ENCODE measurements around the gene NSD1. TPM values are rescaled to one million over a fixed set of nuclear protein-coding genes. Genes with fewer than 3 reads are reported as not detected.
A peak's percentile ranks its signal among the peaks of the same experiment; 100 is the strongest.

Gene NSD1
- total RNA-seq, 1 donor from 2014 or later = 32.4 TPM

DNA sequence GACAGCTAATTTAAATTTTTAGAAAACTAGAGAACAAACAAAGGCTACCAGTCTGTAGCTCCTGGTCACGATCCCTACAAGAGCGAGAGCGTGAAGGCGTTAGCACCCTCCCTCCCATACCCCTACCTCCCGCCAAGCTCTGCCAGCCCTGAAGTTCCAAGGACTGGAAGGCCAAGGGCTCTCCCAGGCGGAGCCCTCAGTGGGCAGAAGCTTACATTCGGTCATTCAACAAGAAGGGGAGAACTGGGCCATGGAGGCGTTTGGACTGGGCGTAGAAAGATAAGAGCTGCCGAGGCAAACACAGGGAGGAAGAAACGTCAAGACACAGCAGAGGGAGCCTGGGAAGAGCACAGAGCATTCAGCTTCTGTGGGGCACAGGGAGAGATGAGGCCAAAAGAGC is 175.2 kb downstream of the NSD1 start:
- H3K4me3 ChIP-seq (ENCODE audit: low read depth, low read length) = no peak overlapping the region
- FAIRE-seq (no peak), DNase-seq (ENCODE audit: low read depth) (no peak)
- TF ChIP-seq, protein P1, sequence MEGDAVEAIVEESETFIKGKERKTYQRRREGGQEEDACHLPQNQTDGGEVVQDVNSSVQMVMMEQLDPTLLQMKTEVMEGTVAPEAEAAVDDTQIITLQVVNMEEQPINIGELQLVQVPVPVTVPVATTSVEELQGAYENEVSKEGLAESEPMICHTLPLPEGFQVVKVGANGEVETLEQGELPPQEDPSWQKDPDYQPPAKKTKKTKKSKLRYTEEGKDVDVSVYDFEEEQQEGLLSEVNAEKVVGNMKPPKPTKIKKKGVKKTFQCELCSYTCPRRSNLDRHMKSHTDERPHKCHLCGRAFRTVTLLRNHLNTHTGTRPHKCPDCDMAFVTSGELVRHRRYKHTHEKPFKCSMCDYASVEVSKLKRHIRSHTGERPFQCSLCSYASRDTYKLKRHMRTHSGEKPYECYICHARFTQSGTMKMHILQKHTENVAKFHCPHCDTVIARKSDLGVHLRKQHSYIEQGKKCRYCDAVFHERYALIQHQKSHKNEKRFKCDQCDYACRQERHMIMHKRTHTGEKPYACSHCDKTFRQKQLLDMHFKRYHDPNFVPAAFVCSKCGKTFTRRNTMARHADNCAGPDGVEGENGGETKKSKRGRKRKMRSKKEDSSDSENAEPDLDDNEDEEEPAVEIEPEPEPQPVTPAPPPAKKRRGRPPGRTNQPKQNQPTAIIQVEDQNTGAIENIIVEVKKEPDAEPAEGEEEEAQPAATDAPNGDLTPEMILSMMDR (IDR thresholded peaks at IDR 0.05; ENCODE audit: insufficient read depth, low read length, severe bottlenecking) = no peak
- peaks cover 4% of the 10 kb centered on the region for H3K36me3 ChIP-seq (ENCODE audit: control insufficient read depth, insufficient read depth, low read length)
- no peaks in the 10 kb centered on the region for H3K27me3 ChIP-seq (ENCODE audit: control insufficient read depth, insufficient read depth, low read length)

GRCh38 chr5:177309351-177310191 is 176.0 kb downstream of the NSD1 start:
- Histone ChIP-seq H3K4me3 (ENCODE audit: low read depth, low read length) (no peak overlapping the region), H3K27me3 (ENCODE audit: control insufficient read depth, insufficient read depth, low read length) (no peaks in the 10 kb centered on the region), H3K36me3 (ENCODE audit: control insufficient read depth, insufficient read depth, low read length) (peaks cover 4% of the 10 kb centered on the region)
- DNase-seq (ENCODE audit: low read depth) (peak; percentile 67), FAIRE-seq (no peak)
- TF ChIP-seq, protein P1 (IDR thresholded peaks at IDR 0.05; ENCODE audit: insufficient read depth, low read length, severe bottlenecking) = peak; percentile 94

GRCh38 chr5:177310332-177310731 is 176.8 kb downstream of the NSD1 start:
- no peak overlapping the region for H3K4me3 ChIP-seq (ENCODE audit: low read depth, low read length)

DNA sequence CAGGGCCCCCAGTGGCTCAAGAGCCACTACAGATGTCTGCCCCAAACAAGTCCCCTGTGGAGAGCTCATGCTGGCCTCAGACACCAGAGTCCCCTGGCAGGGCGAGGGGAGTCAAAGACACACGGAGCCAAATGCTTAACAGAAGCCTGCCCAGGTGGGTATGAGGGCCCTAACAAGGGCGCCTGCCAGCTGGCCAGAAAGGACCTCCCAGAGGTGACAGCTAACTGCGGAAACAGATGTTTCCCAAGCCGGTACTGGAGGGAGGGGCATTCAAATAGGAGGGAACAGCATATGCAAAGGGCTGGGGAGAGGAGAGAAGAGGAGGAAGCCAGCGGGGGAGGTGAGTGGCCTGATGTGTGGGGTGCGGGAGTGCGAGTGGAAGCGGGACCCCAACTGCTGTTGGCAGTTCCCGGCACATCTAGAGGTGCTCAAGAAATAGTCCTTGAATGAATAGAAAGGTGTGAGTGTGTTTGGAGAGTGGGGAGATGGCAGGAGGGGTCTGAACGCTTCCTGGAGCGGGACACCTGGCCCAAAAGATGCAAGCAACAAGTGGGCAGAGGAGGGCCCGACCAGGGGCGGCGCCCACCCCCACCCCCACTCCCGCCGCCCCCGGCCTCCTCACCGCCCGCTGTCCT is 177.3 kb downstream of the NSD1 start:
- peak; percentile 18 for DNase-seq (ENCODE audit: low read depth)
- no peak for FAIRE-seq
- TF ChIP-seq, protein P1 (IDR thresholded peaks at IDR 0.05; ENCODE audit: insufficient read depth, low read length, severe bottlenecking) = no peak
- Histone ChIP-seq H3K36me3 (ENCODE audit: control insufficient read depth, insufficient read depth, low read length) (peaks cover under 1% of the 10 kb centered on the region), H3K4me3 (ENCODE audit: low read depth, low read length) (peak overlapping the region; percentile 73), H3K27me3 (ENCODE audit: control insufficient read depth, insufficient read depth, low read length) (no peaks in the 10 kb centered on the region)

More at GRCh38 chr5:177310332-177310731, 176.8 kb downstream of the NSD1 start:
- Histone ChIP-seq H3K27me3 (ENCODE audit: control insufficient read depth, insufficient read depth, low read length) (no peaks in the 10 kb centered on the region), H3K36me3 (ENCODE audit: control insufficient read depth, insufficient read depth, low read length) (peaks cover 4% of the 10 kb centered on the region)
- no peak for DNase-seq (ENCODE audit: low read depth)
- FAIRE-seq = no peak
- TF ChIP-seq, protein P1 (IDR thresholded peaks at IDR 0.05; ENCODE audit: insufficient read depth, low read length, severe bottlenecking) = no peak

DNA sequence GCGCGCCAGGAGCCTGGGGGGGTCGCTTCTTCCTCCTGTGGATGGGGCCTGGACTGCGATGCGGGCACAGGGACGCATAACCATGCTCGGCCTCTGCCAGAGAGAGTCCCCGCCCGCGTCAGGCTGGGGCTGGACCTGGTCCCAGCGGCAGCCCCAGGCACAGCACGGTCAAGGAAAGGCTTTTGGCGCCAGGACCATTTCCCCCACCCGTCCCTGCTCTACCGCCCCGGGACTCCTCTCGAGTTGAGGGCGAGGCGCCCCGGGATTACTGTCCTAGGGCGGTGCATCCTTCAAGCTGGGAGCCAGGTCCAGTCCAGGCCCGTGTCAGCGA is 177.8 kb downstream of the NSD1 start:
- no peak for FAIRE-seq
- DNase-seq (ENCODE audit: low read depth) = no peak
- Histone ChIP-seq H3K36me3 (ENCODE audit: control insufficient read depth, insufficient read depth, low read length) (no peaks in the 10 kb centered on the region), H3K27me3 (ENCODE audit: control insufficient read depth, insufficient read depth, low read length) (no peaks in the 10 kb centered on the region), H3K4me3 (ENCODE audit: low read depth, low read length) (peak overlapping the region; percentile 73)
- TF ChIP-seq, protein P1 (IDR thresholded peaks at IDR 0.05; ENCODE audit: insufficient read depth, low read length, severe bottlenecking) = no peak
